ENCODE data around the gene RAB38. TPM values are rescaled to one million over a fixed set of nuclear protein-coding genes. Genes with fewer than 3 reads are reported as not detected.
A peak's percentile ranks its signal among the peaks of the same experiment; 100 is the strongest.

Gene RAB38
- total and polyA plus RNA-seq, 2 donors from 2014 or later, result 5.2 to 8.1 TPM

DNA sequence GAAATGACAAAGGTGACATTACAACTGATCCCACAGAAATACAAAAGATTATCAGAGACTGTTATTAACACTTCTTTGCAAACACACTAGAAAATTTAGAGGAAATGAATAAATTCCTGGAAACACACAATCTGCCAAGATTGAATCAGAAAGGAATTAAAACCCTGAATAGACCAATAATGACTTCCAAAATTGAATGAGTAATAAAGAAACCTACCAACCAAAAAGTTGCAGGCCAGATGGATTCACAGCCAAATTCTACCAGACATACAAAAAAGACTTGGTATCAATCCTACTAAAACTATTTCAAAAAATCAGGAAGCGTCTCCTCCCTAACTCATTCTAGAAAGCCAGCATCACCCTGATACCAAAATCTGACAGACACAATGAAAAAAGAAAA, 17.2 kb downstream of the RAB38 start:
- FAIRE-seq (no peak), DNase-seq (no peak)
- Histone ChIP-seq H3K4me3 (ENCODE audit: low read length in 3 of 3) (no peak overlapping the region), H3K9ac (ENCODE audit: low read length in 3 of 3) (no peak overlapping the region), H3K27me3 (ENCODE audit: control insufficient read depth, insufficient read depth, low read length) (no peaks in the 10 kb centered on the region), H3K27ac (ENCODE audit: low read depth in 2 of 2, low read length in 2 of 2) (no peak overlapping the region), H3K9me3 (ENCODE audit: control insufficient read depth in 2 of 3, insufficient read depth in 1 of 3, low read length in 3 of 3) (peaks cover 0 to 16% (median 7%) of the 10 kb centered on the region in 3 donors), H3K36me3 (ENCODE audit: control insufficient read depth in 2 of 3, insufficient read depth in 3 of 3, low read length in 3 of 3) (peaks cover 0 to 2% (median 0%) of the 10 kb centered on the region in 3 donors), H3K4me1 (ENCODE audit: control insufficient read depth in 2 of 3, insufficient read depth in 2 of 3, low read depth in 1 of 3, low read length in 3 of 3) (no peaks in the 10 kb centered on the region)
- intact Hi-C loops (cut with DNase I), result no loop called here
- TF ChIP-seq, protein P1, sequence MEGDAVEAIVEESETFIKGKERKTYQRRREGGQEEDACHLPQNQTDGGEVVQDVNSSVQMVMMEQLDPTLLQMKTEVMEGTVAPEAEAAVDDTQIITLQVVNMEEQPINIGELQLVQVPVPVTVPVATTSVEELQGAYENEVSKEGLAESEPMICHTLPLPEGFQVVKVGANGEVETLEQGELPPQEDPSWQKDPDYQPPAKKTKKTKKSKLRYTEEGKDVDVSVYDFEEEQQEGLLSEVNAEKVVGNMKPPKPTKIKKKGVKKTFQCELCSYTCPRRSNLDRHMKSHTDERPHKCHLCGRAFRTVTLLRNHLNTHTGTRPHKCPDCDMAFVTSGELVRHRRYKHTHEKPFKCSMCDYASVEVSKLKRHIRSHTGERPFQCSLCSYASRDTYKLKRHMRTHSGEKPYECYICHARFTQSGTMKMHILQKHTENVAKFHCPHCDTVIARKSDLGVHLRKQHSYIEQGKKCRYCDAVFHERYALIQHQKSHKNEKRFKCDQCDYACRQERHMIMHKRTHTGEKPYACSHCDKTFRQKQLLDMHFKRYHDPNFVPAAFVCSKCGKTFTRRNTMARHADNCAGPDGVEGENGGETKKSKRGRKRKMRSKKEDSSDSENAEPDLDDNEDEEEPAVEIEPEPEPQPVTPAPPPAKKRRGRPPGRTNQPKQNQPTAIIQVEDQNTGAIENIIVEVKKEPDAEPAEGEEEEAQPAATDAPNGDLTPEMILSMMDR (IDR thresholded peaks at IDR 0.05; ENCODE audit: borderline replicate concordance, extremely low read depth, insufficient read depth), result no peak

DNA sequence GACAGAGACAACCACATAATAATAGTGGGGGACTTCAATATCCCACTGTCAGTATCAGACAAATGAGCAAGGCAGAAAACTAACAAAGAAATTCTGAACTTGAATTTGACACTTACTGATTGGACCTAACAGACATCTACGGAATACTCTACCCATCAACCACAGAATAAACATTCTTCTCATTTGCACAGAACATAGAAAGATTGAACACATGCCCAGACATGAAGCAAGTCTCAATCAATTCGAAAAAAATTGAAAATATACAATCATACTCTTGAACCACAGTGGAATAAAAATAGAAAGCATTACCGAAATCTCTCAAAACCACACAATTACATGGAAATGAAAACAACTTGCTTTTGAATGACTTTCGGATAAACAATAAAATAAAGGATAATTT, 17.9 kb downstream of the RAB38 start:
- no peak overlapping the region for H3K27ac ChIP-seq (ENCODE audit: low read depth in 2 of 2, low read length in 2 of 2)
- no peak overlapping the region for H3K9ac ChIP-seq (ENCODE audit: low read length in 3 of 3)
- no peaks in the 10 kb centered on the region for H3K4me1 ChIP-seq (ENCODE audit: control insufficient read depth in 2 of 3, insufficient read depth in 2 of 3, low read depth in 1 of 3, low read length in 3 of 3)
- peaks cover 0 to 2% (median 0%) of the 10 kb centered on the region in 3 donors for H3K36me3 ChIP-seq (ENCODE audit: control insufficient read depth in 2 of 3, insufficient read depth in 3 of 3, low read length in 3 of 3)
- intact Hi-C loops (cut with DNase I), result no loop called here
- DNase-seq (no peak), FAIRE-seq (no peak)
- H3K27me3 ChIP-seq (ENCODE audit: control insufficient read depth, insufficient read depth, low read length), result no peaks in the 10 kb centered on the region
- TF ChIP-seq, protein P1 (IDR thresholded peaks at IDR 0.05; ENCODE audit: borderline replicate concordance, extremely low read depth, insufficient read depth), result no peak
- peaks cover 0 to 16% (median 7%) of the 10 kb centered on the region in 3 donors for H3K9me3 ChIP-seq (ENCODE audit: control insufficient read depth in 2 of 3, insufficient read depth in 1 of 3, low read length in 3 of 3)
- H3K4me3 ChIP-seq (ENCODE audit: low read length in 3 of 3), result no peak overlapping the region

DNA sequence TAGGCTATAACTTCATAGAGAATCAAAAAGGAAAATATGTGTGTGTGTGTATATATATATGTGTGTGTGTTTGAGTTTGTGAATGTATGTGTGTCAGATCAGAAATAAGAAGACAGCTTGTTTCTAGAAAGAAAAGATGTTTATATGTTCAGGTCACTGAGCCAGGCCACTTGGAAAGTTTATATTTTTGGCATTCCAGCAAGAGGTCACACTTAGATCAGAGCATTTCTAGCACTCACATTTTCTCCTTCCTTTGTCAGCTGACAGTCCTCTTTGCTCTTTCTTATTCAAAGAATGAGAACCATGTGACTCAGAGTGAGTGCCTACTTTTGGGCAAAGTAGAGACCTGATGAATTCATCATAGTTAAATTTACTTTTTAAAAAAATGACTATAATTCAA, 22.9 kb downstream of the RAB38 start:
- DNase-seq (peak in 2 of 5 donors; percentile 14 to 28), FAIRE-seq (no peak)
- no peak overlapping the region for H3K9ac ChIP-seq (ENCODE audit: low read length in 3 of 3)
- no peaks in the 10 kb centered on the region for H3K27me3 ChIP-seq (ENCODE audit: control insufficient read depth, insufficient read depth, low read length)
- no peak overlapping the region for H3K4me3 ChIP-seq (ENCODE audit: low read length in 3 of 3)
- H3K9me3 ChIP-seq (ENCODE audit: control insufficient read depth in 2 of 3, insufficient read depth in 1 of 3, low read length in 3 of 3), result peaks cover 0 to 6% (median 0%) of the 10 kb centered on the region in 3 donors
- intact Hi-C loops (cut with DNase I), result no loop called here
- H3K36me3 ChIP-seq (ENCODE audit: control insufficient read depth in 2 of 3, insufficient read depth in 3 of 3, low read length in 3 of 3), result peaks cover 0 to 2% (median 0%) of the 10 kb centered on the region in 3 donors
- H3K27ac ChIP-seq (ENCODE audit: low read depth in 2 of 2, low read length in 2 of 2), result no peak overlapping the region
- TF ChIP-seq, protein P1 (IDR thresholded peaks at IDR 0.05; ENCODE audit: borderline replicate concordance, extremely low read depth, insufficient read depth), result no peak
- H3K4me1 ChIP-seq (ENCODE audit: control insufficient read depth in 2 of 3, insufficient read depth in 2 of 3, low read depth in 1 of 3, low read length in 3 of 3), result no peaks in the 10 kb centered on the region

DNA sequence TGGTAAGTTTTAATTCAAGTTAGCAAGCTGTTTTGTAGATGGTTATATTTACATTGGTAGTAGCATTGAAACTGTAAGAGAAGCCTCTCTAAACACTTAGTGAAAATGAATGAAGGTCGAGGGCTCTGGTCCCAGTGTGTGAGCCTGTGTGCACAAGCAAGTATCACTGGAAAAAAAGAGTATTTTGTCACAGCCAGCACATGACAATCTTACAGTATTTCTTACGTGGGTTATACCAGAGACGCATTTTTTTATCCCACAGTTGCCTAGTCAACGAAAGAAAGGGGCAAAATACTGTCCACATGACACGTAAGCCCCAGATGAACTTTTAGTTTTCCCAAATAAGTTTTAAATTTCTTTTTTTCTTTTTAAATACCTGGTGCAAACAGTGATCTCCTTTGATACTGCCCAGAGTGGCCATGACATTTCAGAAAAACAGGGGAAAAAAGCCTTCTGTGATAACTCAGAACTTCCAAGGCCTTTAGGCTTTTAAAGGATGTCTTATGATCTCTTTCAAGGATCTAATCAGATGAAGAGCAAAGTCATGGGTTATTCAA, 23.5 kb downstream of the RAB38 start:
- H3K9ac ChIP-seq (ENCODE audit: low read length in 3 of 3), result no peak overlapping the region
- DNase-seq (no peak), FAIRE-seq (no peak)
- peaks cover 0 to 2% (median 0%) of the 10 kb centered on the region in 3 donors for H3K36me3 ChIP-seq (ENCODE audit: control insufficient read depth in 2 of 3, insufficient read depth in 3 of 3, low read length in 3 of 3)
- no peak overlapping the region for H3K4me3 ChIP-seq (ENCODE audit: low read length in 3 of 3)
- no peaks in the 10 kb centered on the region for H3K4me1 ChIP-seq (ENCODE audit: control insufficient read depth in 2 of 3, insufficient read depth in 2 of 3, low read depth in 1 of 3, low read length in 3 of 3)
- intact Hi-C loops (cut with DNase I), result no loop called here
- TF ChIP-seq, protein P1 (IDR thresholded peaks at IDR 0.05; ENCODE audit: borderline replicate concordance, extremely low read depth, insufficient read depth), result no peak
- H3K27ac ChIP-seq (ENCODE audit: low read depth in 2 of 2, low read length in 2 of 2), result no peak overlapping the region
- peaks cover 0 to 6% (median 0%) of the 10 kb centered on the region in 3 donors for H3K9me3 ChIP-seq (ENCODE audit: control insufficient read depth in 2 of 3, insufficient read depth in 1 of 3, low read length in 3 of 3)
- H3K27me3 ChIP-seq (ENCODE audit: control insufficient read depth, insufficient read depth, low read length), result no peaks in the 10 kb centered on the region
